Common myeloid progenitor, CD34-positive (primary cell): ENCODE results near the gene CNN2.

Experiments used
- CTCF ChIA-PET: fragments of 350-600 bp; sonication (Branson Sonifier 250); formaldehyde crosslinking; loops from one replicate; lab custom pipeline; 2021; ENCODE audit warnings: antibody characterized with exemption; lab: Charles Lee
- POLR2A ChIA-PET: fragments of 350-600 bp; sonication (Branson Sonifier 250); formaldehyde crosslinking; loops from one replicate; lab custom pipeline; 2021; ENCODE audit warnings: antibody characterized with exemption; lab: Charles Lee
- DNase-seq, 3 donors: peaks; one replicate each; pipeline versions ENCODE4 v3.0.0 to v3.0.0-alpha.2; 2013
- H3K27ac ChIP-seq, 2 experiments: 1 replicate in 1 of 2; 2 replicates in 1 of 2; pipeline ENCODE4 v1.7.0; 2013; ENCODE audit warnings: inconsistent platforms in 2 of 2, low read length in 2 of 2, mild to moderate bottlenecking in 2 of 2, low read depth in 1 of 2, moderate library complexity in 1 of 2; ENCODE audit not compliant: severe bottlenecking in 2 of 2, insufficient read depth in 1 of 2, poor library complexity in 1 of 2
- H3K27me3 ChIP-seq, 5 experiments: replicated peaks in 2 of 5; 1 replicate in 3 of 5; 2 replicates in 2 of 5; pipeline versions ENCODE4 v1.6.1 to v1.7.0; 2013; ENCODE audit warnings: low read length in 4 of 5, mild to moderate bottlenecking in 2 of 5, moderate library complexity in 2 of 5, inconsistent platforms in 1 of 5; ENCODE audit not compliant: insufficient read depth in 5 of 5, control insufficient read depth in 4 of 5
- H3K36me3 ChIP-seq, 4 experiments: 1 replicate in 2 of 4; 2 replicates in 2 of 4; pipeline versions ENCODE4 v1.6.1 to v1.7.0; 2013; ENCODE audit warnings: low read length in 3 of 4, control low read depth in 1 of 4, mild to moderate bottlenecking in 1 of 4; ENCODE audit not compliant: control insufficient read depth in 4 of 4, insufficient read depth in 4 of 4
- H3K4me1 ChIP-seq, 4 experiments: 1 replicate in 3 of 4; 2 replicates in 1 of 4; pipeline versions ENCODE4 v1.6.1 to v1.7.1; 2013; ENCODE audit warnings: low read length in 3 of 4, mild to moderate bottlenecking in 3 of 4, control low read depth in 1 of 4, inconsistent platforms in 1 of 4, moderate library complexity in 1 of 4; ENCODE audit not compliant: control insufficient read depth in 4 of 4, insufficient read depth in 4 of 4; ENCODE audit errors: control extremely low read depth in 1 of 4
- H3K4me3 ChIP-seq, 7 experiments: 1 replicate in 4 of 7; 2 replicates in 3 of 7; pipeline versions ENCODE4 v1.5.1 to v1.7.0; 2013; ENCODE audit warnings: mild to moderate bottlenecking in 7 of 7, low read length in 6 of 7, moderate library complexity in 6 of 7, inconsistent platforms in 2 of 7, low read depth in 2 of 7, control low read depth in 1 of 7; ENCODE audit not compliant: insufficient read depth in 4 of 7, control insufficient read depth in 1 of 7; ENCODE audit errors: extremely low read depth in 1 of 7
- H3K9me3 ChIP-seq, 5 experiments: 1 replicate in 4 of 5; 2 replicates in 1 of 5; pipeline versions ENCODE4 v1.6.1 to v1.7.1; 2013; ENCODE audit warnings: low read length in 4 of 5, mild to moderate bottlenecking in 2 of 5, inconsistent platforms in 1 of 5, low read depth in 1 of 5, moderate library complexity in 1 of 5; ENCODE audit not compliant: control insufficient read depth in 4 of 5, insufficient read depth in 2 of 5; ENCODE audit errors: control extremely low read depth in 1 of 5
- WGBS: methylation state at CpG from one replicate; pipeline ENCODE4 v1.1.5; 2013; ENCODE audit not compliant: insufficient coverage; 5-methylcytosine and 5-hydroxymethylcytosine counted together

Gene CNN2

GRCh38 chr19:1050989-1051788 is 24.8 kb downstream of the CNN2 start:
- H3K4me1 ChIP-seq: peaks cover 0 to 8% (median 1%) of the 10 kb centered on the region in 4 experiments
- peaks cover 0 to 30% (median 10%) of the 10 kb centered on the region in 4 experiments for H3K36me3 ChIP-seq
- H3K27me3 ChIP-seq: no peaks in the 10 kb centered on the region
- H3K4me3 ChIP-seq: no peak overlapping the region
- H3K27ac ChIP-seq: no peak overlapping the region
- CTCF ChIA-PET: no interaction called here
- peaks cover 0 to 11% (median 6%) of the 10 kb centered on the region in 5 experiments for H3K9me3 ChIP-seq
- WGBS: 98% methylated on average over 29 of the region's 31 CpGs
- POLR2A ChIA-PET: no interaction called here
- no peak for DNase-seq

GRCh38 chr19:1051791-1052190 is 25.4 kb downstream of the CNN2 start:
- ChIA-PET POLR2A (no interaction called here), CTCF (no interaction called here)
- no peak overlapping the region for H3K4me3 ChIP-seq
- no peak for DNase-seq
- no peak overlapping the region for H3K27ac ChIP-seq
- no peaks in the 10 kb centered on the region for H3K27me3 ChIP-seq
- H3K4me1 ChIP-seq: peaks cover 0 to 8% (median 1%) of the 10 kb centered on the region in 4 experiments
- WGBS: 92% methylated on average over 11 of the region's 17 CpGs
- peaks cover 0 to 30% (median 16%) of the 10 kb centered on the region in 4 experiments for H3K36me3 ChIP-seq
- peaks cover 0 to 17% (median 12%) of the 10 kb centered on the region in 5 experiments for H3K9me3 ChIP-seq

- Histone ChIP-seq H3K27me3 (no peaks in the 10 kb centered on the region), H3K4me3 (no peak overlapping the region), H3K36me3 (peaks cover 0 to 29% (median 19%) of the 10 kb centered on the region in 4 experiments), H3K4me1 (peaks cover 0 to 2% (median 1%) of the 10 kb centered on the region in 4 experiments), H3K27ac (no peak overlapping the region), H3K9me3 (peaks cover 0 to 24% (median 19%) of the 10 kb centered on the region in 5 experiments)
- ChIA-PET POLR2A (no interaction called here), CTCF (interaction anchor here (2.0 kb wide), 1 partner anchor 12 kb away, joined by 5 read pairs; no protein-coding TSS in a partner anchor)
- no peak for DNase-seq
- 100% methylated on average over 1 of the region's 5 CpGs for WGBS
These were observed 26.1 kb downstream of the CNN2 start for GRCh38 chr19:1052349-1052975.

- peaks cover 0 to 2% (median 1%) of the 10 kb centered on the region in 4 experiments for H3K4me1 ChIP-seq
- POLR2A ChIA-PET: no interaction called here
- peaks cover 0 to 32% (median 28%) of the 10 kb centered on the region in 5 experiments for H3K9me3 ChIP-seq
- no peak overlapping the region for H3K27ac ChIP-seq
- WGBS: 99% methylated on average over 24 of the region's 31 CpGs
- CTCF ChIA-PET: interaction anchor here (1.5 to 2.0 kb wide), 2 partner anchors 11 to 12 kb away, joined by 4 to 5 read pairs; no protein-coding TSS in a partner anchor
- peaks cover 0 to 35% (median 21%) of the 10 kb centered on the region in 4 experiments for H3K36me3 ChIP-seq
- no peak overlapping the region for H3K4me3 ChIP-seq
- H3K27me3 ChIP-seq: no peaks in the 10 kb centered on the region
- no peak for DNase-seq
These were observed 27.0 kb downstream of the CNN2 start for GRCh38 chr19:1053176-1054101.

- Histone ChIP-seq H3K36me3 (peaks cover 0 to 40% (median 26%) of the 10 kb centered on the region in 4 experiments), H3K27ac (no peak overlapping the region), H3K4me3 (no peak overlapping the region), H3K4me1 (peaks cover 0 to 2% (median 1%) of the 10 kb centered on the region in 4 experiments), H3K27me3 (no peaks in the 10 kb centered on the region), H3K9me3 (peaks cover 0 to 38% (median 34%) of the 10 kb centered on the region in 5 experiments)
- ChIA-PET CTCF (interaction anchor here (0.9 to 2.0 kb wide), 3 partner anchors 10 to 13 kb away, joined by 3 to 5 read pairs (median 4); no protein-coding TSS in a partner anchor), POLR2A (no interaction called here)
- DNase-seq: no peak
- 95% methylated on average over 24 of the region's 28 CpGs for WGBS
These were observed 28.0 kb downstream of the CNN2 start for GRCh38 chr19:1054102-1055027.

- 90% methylated on average over 10 of the region's 14 CpGs for WGBS
- H3K27me3 ChIP-seq: no peaks in the 10 kb centered on the region
- no peak overlapping the region for H3K4me3 ChIP-seq
- no peaks in the 10 kb centered on the region for H3K4me1 ChIP-seq
- peaks cover 0 to 43% (median 26%) of the 10 kb centered on the region in 4 experiments for H3K36me3 ChIP-seq
- H3K9me3 ChIP-seq: peaks cover 0 to 38% (median 36%) of the 10 kb centered on the region in 5 experiments
- ChIA-PET POLR2A (no interaction called here), CTCF (interaction anchor here (0.9 kb wide), 1 partner anchor 10 kb away, joined by 3 read pairs; no protein-coding TSS in a partner anchor)
- H3K27ac ChIP-seq: no peak overlapping the region
- no peak for DNase-seq
These were observed 28.6 kb downstream of the CNN2 start for GRCh38 chr19:1055028-1055425.
